Measurements from ENCODE around the gene ACSF3.

Gene ACSF3

GRCh38 chr16:89142474-89143195, 49.0 kb downstream of the ACSF3 start:
- in situ Hi-C loops (cut with MboI; ENCODE audit: low sequenced_read_pairs) = no loop called here

DNA sequence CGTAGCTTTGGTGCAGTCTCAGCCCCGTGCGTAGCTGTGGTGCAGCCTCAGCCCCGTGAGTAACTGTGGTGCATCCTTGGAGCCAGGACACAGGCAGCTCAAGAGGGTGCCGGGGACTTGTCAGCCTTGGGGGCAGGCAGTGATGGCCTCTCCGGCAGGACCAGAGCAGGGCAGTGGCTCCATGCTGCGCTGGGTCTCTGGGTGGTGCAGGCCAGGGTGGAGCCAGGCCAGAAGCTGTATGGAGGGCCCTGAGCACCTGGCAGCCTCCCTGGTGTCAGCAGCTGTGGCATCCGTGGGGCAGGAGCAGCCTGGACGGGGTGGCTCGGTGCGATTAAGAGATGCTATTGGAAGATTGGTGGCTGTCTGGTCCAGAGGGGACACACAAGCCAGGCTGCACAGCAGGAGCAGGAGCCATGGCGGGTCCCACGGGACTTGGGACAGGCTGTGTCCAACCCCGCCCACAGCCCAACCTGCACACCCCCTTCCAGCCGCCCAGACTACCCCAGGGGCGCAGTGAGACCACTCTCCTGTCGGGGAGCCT, 49.6 kb downstream of the ACSF3 start:
- in situ Hi-C loops (cut with MboI; ENCODE audit: low sequenced_read_pairs) = no loop called here

DNA sequence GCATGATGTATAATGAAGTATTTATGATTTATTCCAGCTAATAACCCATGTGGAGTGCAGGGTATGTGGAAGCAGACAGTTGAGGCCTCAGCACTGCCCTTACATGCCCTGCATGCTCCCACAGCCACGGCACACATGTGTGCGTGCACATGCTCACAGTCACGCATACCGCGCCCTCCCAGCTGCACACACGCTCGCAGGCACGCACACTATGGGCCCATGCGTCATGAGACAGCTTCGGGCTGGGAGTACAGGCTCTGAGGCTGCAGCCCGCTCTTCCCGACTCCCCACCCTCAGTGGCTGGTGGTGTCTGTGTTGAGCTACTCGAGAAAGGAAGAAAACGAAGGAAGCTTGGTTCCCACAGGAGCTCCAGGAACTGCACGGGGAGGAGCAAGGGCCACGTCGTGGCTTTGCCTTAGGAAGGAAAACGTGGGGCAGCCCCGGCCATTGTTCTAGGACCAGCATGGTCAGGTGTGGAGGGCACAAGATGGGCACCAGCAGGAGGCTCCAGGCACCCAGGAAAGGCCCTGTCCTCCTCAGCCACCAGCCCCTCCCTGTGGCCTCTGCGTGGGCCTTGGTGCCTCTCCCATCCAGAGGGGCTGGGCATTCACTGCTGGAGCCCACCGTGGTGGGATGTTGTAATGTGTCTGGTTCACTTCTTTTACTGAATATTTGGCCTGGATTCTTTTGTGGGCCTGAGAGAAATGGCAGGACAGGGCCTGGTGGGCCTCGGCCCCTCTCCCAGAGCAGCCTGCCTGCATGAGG, 50.4 kb downstream of the ACSF3 start:
- in situ Hi-C loops (cut with MboI; ENCODE audit: low sequenced_read_pairs) = no loop called here

DNA sequence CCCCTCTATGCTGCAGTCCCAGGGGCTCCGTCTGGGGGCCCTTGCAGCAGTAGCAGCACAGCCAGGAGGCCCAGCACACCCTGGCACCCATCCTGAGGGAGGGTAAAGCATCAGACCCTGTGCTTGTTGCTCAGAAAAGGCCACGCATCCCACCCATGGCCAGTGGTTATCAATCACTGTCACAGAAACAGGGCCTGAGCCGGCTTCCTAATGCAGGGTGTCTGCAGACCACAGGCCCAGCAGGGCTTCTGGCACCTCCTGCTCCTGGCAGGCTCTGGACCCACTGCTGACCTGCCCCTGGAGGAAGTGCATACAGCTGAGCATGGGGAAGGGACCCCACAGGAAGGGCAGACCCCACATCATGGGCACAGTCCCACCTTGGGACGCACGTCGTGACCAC, 51.0 kb downstream of the ACSF3 start:
- in situ Hi-C loops (cut with MboI; ENCODE audit: low sequenced_read_pairs) = no loop called here

DNA sequence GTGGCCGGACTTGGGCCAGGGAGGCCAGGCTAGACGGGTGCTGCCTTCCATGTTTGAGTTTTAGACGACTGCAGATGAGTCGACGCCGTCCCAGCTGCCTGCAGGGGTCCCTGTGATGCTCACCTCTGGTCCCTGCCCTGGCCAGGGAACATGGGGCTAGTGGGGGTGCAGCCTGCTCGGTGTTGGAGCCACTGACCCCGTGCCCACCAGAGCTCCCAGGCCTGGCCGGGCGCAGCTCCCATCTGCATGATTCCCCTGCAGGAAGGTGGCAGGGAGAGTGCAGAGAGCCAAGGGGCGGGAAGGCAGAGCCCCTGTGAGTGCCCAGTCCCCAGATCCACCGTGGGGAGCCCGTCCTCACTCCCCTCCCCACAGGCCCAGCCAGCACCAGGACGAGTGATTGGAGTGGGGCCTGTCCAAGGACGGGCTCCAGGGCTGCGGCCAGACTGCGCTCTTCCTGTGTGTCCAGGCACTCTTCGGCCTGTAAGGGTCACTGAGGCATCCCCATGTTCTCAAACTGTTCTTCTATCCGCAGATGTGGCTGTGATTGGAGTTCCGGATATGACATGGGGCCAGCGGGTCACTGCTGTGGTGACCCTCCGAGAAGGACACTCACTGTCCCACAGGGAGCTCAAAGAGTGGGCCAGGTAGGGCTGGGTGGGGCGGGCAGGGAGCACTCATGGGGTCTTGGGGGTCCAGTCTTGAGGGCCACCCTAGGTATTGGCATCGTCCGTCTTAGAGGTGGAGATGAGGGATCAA, 51.9 kb downstream of the ACSF3 start:
- in situ Hi-C loops (cut with MboI; ENCODE audit: low sequenced_read_pairs) = no loop called here

GRCh38 chr16:89146211-89147005, 52.8 kb downstream of the ACSF3 start:
- in situ Hi-C loops (cut with MboI; ENCODE audit: low sequenced_read_pairs) = no loop called here

GRCh38 chr16:89147085-89147817, 53.6 kb downstream of the ACSF3 start:
- in situ Hi-C loops (cut with MboI; ENCODE audit: low sequenced_read_pairs) = no loop called here

GRCh38 chr16:89149386-89149785, 55.7 kb downstream of the ACSF3 start:
- in situ Hi-C loops (cut with MboI; ENCODE audit: low sequenced_read_pairs) = no loop called here

DNA sequence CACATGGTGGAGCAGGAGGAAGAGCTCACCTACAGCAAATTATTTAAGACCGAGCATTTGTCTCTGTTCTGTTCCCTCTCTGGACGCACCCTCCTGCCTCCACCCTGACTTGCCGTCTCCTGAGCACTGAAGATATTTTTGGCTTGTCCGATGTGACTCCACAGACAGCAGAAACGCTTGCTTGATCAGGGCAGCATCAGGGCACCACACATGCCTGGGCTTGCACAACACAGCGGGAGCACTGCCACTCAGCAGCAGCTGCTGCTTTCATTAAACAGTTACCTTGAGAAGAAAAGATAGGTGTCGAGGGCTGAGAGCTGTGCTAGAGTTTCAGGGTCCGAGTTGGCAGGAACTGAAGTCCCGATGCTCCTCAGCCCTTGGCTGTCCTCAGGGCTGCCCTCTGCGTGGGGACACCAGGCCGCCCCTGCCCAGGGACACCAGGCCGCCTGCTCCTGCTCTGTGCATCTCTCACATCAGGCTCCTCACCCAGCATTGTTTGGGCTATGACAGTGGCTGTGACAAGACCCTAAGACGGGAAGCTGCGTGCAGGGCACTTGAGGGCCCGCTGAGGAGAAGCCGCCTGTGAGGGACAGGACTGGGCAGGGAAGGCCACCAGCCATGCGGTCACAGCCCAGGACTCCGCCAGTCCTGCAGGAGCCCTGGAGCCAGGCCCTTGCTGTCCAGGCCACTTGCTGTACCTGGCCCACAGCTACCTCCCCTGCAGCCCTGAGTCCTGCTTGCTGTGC, 56.6 kb downstream of the ACSF3 start:
- in situ Hi-C loops (cut with MboI; ENCODE audit: low sequenced_read_pairs) = no loop called here

GRCh38 chr16:89150981-89151380, 57.3 kb downstream of the ACSF3 start:
- in situ Hi-C loops (cut with MboI; ENCODE audit: low sequenced_read_pairs) = no loop called here

- in situ Hi-C loops (cut with MboI; ENCODE audit: low sequenced_read_pairs) = no loop called here
Measured at GRCh38 chr16:89152831-89153700, 59.4 kb downstream of the ACSF3 start.

DNA sequence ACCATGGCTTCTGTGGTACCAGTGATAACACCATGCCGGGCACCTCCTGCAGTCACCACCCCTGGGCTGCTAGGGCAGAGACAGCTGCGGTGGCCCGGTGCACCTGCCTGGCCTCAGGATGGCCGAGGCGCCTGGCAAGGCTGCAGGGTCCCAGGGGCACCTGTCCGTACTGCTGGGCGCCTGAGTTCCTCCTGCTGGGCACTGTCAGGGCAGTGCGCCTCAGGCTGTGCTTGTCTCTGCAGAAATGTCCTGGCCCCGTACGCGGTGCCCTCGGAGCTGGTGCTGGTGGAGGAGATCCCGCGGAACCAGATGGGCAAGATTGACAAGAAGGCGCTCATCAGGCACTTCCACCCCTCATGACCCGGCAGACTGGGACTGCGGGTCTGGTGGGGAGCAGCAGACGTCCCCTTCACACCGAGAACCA, 60.2 kb downstream of the ACSF3 start:
- in situ Hi-C loops (cut with MboI; ENCODE audit: low sequenced_read_pairs) = no loop called here

GRCh38 chr16:89154390-89155183, 60.9 kb downstream of the ACSF3 start:
- in situ Hi-C loops (cut with MboI; ENCODE audit: low sequenced_read_pairs) = no loop called here

DNA sequence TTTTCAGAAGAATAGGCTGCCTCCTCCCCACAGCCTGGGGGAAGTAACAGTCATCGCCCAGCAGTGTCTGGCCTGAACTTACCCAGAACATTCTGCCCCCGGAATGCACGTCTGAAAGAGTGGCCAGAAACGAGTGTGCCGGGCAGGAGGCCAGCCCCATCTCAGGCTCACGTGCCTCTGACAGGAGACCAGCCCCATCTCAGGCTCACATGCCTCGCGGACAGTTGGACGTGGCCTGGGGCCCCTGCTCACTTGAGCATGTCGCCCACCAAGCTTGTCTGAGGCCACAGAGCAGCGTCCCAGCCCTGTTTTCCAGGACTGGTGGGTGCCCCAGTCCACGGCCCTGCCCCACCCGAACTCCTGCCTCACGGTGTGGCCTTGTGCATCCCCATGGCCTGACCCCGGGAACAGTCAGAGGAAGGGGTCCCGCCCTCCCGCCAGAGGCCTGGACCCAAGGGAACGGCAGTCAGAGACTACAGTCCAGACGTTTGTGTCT, 61.6 kb downstream of the ACSF3 start:
- in situ Hi-C loops (cut with MboI; ENCODE audit: low sequenced_read_pairs) = no loop called here

DNA sequence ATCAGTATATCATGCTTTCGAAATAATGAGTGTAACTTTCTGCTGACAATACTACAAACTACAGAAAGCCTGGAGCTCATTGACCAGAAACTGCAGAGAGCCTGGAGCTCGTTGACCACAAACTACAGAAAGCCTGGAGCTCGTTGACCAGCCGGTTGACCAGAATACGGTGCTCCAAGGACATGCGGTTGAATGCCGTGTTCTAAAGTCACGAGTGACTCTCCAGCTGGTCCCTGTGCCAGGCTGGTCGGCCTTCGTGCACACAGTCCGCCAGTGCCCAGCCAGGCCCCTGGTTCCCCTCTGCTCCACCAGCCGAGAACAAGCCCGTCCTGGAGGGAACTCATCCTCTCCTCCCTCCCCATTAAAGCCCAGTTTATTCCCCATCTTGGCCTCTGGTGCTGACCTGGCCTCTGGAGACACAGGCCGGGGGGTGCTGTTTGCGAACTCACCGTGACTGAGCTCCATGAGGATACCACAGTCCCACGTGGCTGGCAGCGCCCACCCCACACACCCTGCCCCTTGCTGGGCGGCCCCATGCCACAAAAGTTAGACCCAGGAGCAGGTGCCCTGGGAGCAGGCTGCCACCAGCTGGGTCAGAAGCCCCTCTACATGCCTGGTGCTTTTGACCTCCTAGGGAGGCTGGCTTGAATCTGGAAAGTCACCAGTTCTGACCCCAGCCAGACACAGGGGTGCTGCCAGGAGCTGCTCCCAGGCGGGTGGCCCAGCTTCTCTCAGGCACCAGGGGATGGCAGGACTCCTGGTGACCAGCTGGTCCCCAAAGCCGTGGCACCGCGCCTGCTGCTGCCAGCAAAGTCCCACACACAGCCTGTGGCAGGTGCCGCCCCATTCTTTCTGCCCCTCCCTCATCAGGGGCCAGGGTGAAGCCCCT, 62.4 kb downstream of the ACSF3 start:
- in situ Hi-C loops (cut with MboI; ENCODE audit: low sequenced_read_pairs) = no loop called here
